Gastroesophageal sphincter (tissue), 3 donors: ENCODE results near the gene ZBP1.

Experiments used
- EP300 ChIP-seq: sonication (generic); formaldehyde crosslinking; IDR thresholded peaks from one replicate; pipeline ENCODE4 v1.6.1; 2017; ENCODE audit warnings: antibody characterized with exemption, mild to moderate bottlenecking
- POLR2AphosphoS5 ChIP-seq: sonication (generic); formaldehyde crosslinking; IDR thresholded peaks from one replicate; pipeline ENCODE4 v1.6.1; 2017; ENCODE audit warnings: antibody characterized with exemption
- TF ChIP-seq, protein P1 (sequence below), 4 experiments: fragments of 200-600 bp in 2 of 4; fragments of 450-650 bp in 2 of 4; sonication (generic) in 1 of 4; IDR thresholded peaks; one replicate each; pipeline ENCODE4 v1.5.1; 2017 to 2019; ENCODE audit warnings: antibody characterized with exemption in 4 of 4, mild to moderate bottlenecking in 2 of 4, moderate library complexity in 2 of 4

DNA sequence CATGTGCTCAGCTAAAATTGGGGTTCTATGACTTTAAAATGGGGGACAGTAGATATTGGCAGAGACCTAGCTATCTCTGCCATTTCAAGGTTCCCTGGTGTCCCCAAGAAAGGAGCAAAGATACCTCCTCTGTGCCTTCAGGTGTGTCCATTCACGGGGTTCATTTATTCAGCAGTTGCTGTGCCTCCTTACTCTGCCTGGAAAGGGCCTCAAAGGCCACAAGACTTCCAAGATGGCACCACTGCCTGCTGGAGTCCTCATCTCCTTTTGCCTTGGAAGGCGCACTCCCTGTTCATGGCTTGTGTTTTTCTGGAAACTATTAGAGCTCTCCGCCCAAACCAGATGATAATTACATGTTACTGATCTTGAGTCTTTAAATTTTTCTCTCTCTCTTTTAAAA, 3.9 kb upstream of the ZBP1 start:
- TF ChIP-seq EP300, result no peak
- TF ChIP-seq, protein P1, sequence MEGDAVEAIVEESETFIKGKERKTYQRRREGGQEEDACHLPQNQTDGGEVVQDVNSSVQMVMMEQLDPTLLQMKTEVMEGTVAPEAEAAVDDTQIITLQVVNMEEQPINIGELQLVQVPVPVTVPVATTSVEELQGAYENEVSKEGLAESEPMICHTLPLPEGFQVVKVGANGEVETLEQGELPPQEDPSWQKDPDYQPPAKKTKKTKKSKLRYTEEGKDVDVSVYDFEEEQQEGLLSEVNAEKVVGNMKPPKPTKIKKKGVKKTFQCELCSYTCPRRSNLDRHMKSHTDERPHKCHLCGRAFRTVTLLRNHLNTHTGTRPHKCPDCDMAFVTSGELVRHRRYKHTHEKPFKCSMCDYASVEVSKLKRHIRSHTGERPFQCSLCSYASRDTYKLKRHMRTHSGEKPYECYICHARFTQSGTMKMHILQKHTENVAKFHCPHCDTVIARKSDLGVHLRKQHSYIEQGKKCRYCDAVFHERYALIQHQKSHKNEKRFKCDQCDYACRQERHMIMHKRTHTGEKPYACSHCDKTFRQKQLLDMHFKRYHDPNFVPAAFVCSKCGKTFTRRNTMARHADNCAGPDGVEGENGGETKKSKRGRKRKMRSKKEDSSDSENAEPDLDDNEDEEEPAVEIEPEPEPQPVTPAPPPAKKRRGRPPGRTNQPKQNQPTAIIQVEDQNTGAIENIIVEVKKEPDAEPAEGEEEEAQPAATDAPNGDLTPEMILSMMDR (IDR thresholded peaks at IDR 0.05), result no peak
- TF ChIP-seq POLR2AphosphoS5, result no peak
